GM23248 (cell line): Measurements from ENCODE around the gene SRPX.

Experiments used
- EZH2 ChIP-seq: fragments of 200-600 bp; sonication (generic); IDR thresholded peaks from 2 replicates; pipeline ENCODE4 v1.6.1; 2018; ENCODE audit warnings: antibody characterized with exemption, mild to moderate bottlenecking; ENCODE audit not compliant: insufficient read depth, poor library complexity, severe bottlenecking
- EZH2phosphoT487 ChIP-seq: fragments of 200-600 bp; sonication (generic); IDR thresholded peaks from 2 replicates; pipeline ENCODE4 v1.6.1; 2018; ENCODE audit warnings: antibody characterized with exemption, moderate library complexity, mild to moderate bottlenecking, low read depth; ENCODE audit not compliant: insufficient read depth

GRCh38 chrX:38192007-38192810 is 28.5 kb downstream of the SRPX start:
- TF ChIP-seq EZH2phosphoT487: no peak
- TF ChIP-seq EZH2: no peak
